GM23338 (cell line): ENCODE results near the gene GOLGA6L2.

Experiments
- CREB1 ChIP-seq: fragments of 250-450 bp; sonication (Bioruptor Pico); IDR thresholded peaks from 2 replicates; pipeline ENCODE4 v1.5.0; 2020; ENCODE audit warnings: low read depth, mild to moderate bottlenecking, moderate library complexity
- CTCF ChIP-seq, 2 experiments: fragments of 200-600 bp in 1 of 2; sonication (generic) in 1 of 2; conservative IDR thresholded peaks; 2 replicates each; pipeline versions ENCODE4 v1.5.1 to v1.6.1; 2016 to 2017; ENCODE audit warnings: antibody characterized with exemption in 2 of 2, low read depth in 2 of 2, mild to moderate bottlenecking in 2 of 2, moderate library complexity in 1 of 2
- ETS1 ChIP-seq: IDR thresholded peaks from 2 replicates; pipeline ENCODE4 v1.6.1; 2016; ENCODE audit warnings: antibody characterized with exemption
- EZH2 ChIP-seq: fragments of 200-600 bp; sonication (generic); IDR thresholded peaks from one replicate; pipeline ENCODE4 v1.8.0; 2017; ENCODE audit warnings: antibody characterized with exemption, mild to moderate bottlenecking, low read depth; ENCODE audit not compliant: unreplicated experiment
- EZH2phosphoT487 ChIP-seq: fragments of 200-600 bp; sonication (generic); IDR thresholded peaks from one replicate; pipeline ENCODE4 v1.8.1; 2018; ENCODE audit warnings: antibody characterized with exemption; ENCODE audit not compliant: unreplicated experiment
- JUNB ChIP-seq: IDR thresholded peaks from one replicate; pipeline ENCODE4 v1.6.1; 2016; ENCODE audit warnings: antibody characterized with exemption; ENCODE audit not compliant: unreplicated experiment
- NANOG ChIP-seq: IDR thresholded peaks from 2 replicates; pipeline ENCODE4 v1.6.1; 2016; ENCODE audit warnings: antibody characterized with exemption, borderline replicate concordance
- POLR2AphosphoS5 ChIP-seq: IDR thresholded peaks from 2 replicates; pipeline ENCODE4 v1.6.1; 2016; ENCODE audit warnings: antibody characterized with exemption, low read depth
- REST ChIP-seq: IDR thresholded peaks from one replicate; pipeline ENCODE4 v1.6.1; 2018; ENCODE audit warnings: antibody characterized with exemption; ENCODE audit not compliant: unreplicated experiment
- ZNF331 ChIP-seq: fragments of 250-450 bp; sonication (Bioruptor Pico); IDR thresholded peaks from 2 replicates; pipeline ENCODE4 v1.5.0; 2020; ENCODE audit warnings: low read depth, mild to moderate bottlenecking, moderate library complexity
- ZNF462 ChIP-seq: fragments of 250-450 bp; sonication (Bioruptor Pico); IDR thresholded peaks from 2 replicates; pipeline ENCODE4 v1.5.0; 2020; ENCODE audit warnings: mild to moderate bottlenecking, moderate library complexity

- TF ChIP-seq CTCF (conservative IDR thresholded peaks at IDR 0.05; ENCODE audit: low read depth in 2 of 2): no peak
- no peak for TF ChIP-seq ZNF331
- TF ChIP-seq EZH2phosphoT487: no peak
- TF ChIP-seq ETS1: no peak
- no peak for TF ChIP-seq JUNB
- no peak for TF ChIP-seq EZH2
- no peak for TF ChIP-seq REST
- TF ChIP-seq POLR2AphosphoS5: no peak
- no peak for TF ChIP-seq CREB1 (CRISPR knock-in tag)
- TF ChIP-seq ZNF462: no peak
- TF ChIP-seq NANOG: no peak
Measured at GRCh38 chr15:23397779-23398178, 49.3 kb downstream of the GOLGA6L2 start.
